ENCODE results near the gene AZIN2. TPM values are rescaled to one million over a fixed set of nuclear protein-coding genes. Genes with fewer than 3 reads are reported as not detected.
"Not testable (repeated sequence)": the region's sequence is repeated elsewhere in the genome, so short reads cannot be mapped to it uniquely, and the experiment has no call there.

AZIN2 gene
- total and polyA plus RNA-seq, 3 donors from 2014 or later, result 38.2 to 68.7 (median 56.9) TPM

DNA sequence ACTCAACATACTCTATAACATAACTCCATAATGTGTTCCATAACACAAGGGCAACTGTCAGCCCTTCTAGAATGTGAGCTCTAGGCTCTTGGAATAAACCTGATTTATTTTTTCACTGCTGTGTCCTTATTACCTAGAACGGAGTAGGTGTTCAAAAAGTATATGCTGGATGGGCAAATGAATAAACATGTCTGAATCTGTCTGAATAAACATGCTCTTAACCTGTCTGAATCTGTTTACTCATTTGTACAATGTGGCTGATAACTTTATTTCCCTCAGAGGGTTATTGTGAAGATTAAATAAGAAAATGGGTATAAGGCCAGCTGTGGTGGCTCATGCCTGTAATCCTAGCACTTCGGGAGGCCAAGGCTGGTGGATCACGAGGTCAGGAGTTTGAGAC lies 42.3 kb downstream of the AZIN2 start:
- intact Hi-C loops (cut with DNase I; ENCODE audit: low total_unique reads), result no loop called here

GRCh38 chr1:33124647-33125046 lies 43.7 kb downstream of the AZIN2 start:
- H3K27ac ChIP-seq; H3K4me1 ChIP-seq; H3K36me3 ChIP-seq (ENCODE audit: low read depth, missing control alignments); H3K9me3 ChIP-seq; H3K27me3 ChIP-seq; intact Hi-C loops (cut with DNase I; ENCODE audit: low total_unique reads); H3K4me3 ChIP-seq; DNase-seq: not testable (repeated sequence)
- WGBS, 2 donors, result 91 to 94% methylated on average over 4 of the region's 4 CpGs

More for the DNA sequence above, 42.3 kb downstream of the AZIN2 start:
- 72 to 83% methylated on average over 3 of the region's 3 CpGs for WGBS, 2 donors
- no peaks in the 10 kb centered on the region for H3K36me3 ChIP-seq (ENCODE audit: low read depth, missing control alignments)
- TF ChIP-seq, protein P1, sequence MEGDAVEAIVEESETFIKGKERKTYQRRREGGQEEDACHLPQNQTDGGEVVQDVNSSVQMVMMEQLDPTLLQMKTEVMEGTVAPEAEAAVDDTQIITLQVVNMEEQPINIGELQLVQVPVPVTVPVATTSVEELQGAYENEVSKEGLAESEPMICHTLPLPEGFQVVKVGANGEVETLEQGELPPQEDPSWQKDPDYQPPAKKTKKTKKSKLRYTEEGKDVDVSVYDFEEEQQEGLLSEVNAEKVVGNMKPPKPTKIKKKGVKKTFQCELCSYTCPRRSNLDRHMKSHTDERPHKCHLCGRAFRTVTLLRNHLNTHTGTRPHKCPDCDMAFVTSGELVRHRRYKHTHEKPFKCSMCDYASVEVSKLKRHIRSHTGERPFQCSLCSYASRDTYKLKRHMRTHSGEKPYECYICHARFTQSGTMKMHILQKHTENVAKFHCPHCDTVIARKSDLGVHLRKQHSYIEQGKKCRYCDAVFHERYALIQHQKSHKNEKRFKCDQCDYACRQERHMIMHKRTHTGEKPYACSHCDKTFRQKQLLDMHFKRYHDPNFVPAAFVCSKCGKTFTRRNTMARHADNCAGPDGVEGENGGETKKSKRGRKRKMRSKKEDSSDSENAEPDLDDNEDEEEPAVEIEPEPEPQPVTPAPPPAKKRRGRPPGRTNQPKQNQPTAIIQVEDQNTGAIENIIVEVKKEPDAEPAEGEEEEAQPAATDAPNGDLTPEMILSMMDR (IDR thresholded peaks at IDR 0.05), result no peak
- no peak for TF ChIP-seq POLR2A (IDR thresholded peaks at IDR 0.05)
- H3K27me3 ChIP-seq, result no peaks in the 10 kb centered on the region
- H3K27ac ChIP-seq, result no peak overlapping the region
- DNase-seq, result peak; percentile 9
- H3K4me1 ChIP-seq, result peaks cover 5% of the 10 kb centered on the region
- H3K9me3 ChIP-seq, result no peaks in the 10 kb centered on the region
- no peak overlapping the region for H3K4me3 ChIP-seq

DNA sequence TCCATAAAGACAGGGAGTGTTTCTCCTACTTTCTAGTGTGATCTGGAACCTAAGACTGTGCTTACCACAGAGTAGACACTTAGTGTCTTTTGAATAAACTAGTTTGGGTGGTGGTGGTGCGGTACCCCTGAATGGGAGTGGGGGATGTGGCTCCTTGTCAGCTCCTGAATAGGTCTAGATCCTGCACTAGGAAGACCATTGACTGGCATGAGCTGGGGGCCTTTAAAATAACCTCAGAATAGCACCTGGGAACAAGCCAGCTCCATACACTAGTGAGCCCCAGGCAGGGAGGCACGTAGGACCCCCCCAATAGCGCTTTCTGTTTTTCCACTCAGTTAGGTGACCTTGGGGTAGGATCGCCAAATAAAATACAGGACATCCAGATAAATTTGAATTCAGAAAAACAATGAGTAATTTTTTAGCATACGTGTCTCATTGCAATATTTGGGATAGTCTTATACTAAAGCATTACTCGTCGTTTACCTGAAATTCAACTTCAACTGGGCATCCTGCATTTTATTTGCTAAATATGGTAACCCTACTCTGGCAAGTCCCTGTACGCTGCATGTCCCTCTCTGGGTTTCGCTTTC lies 45.6 kb downstream of the AZIN2 start:
- Histone ChIP-seq H3K4me1 (peaks cover 9% of the 10 kb centered on the region), H3K9me3 (no peaks in the 10 kb centered on the region), H3K4me3 (peak overlapping the region; percentile 71 to 72), H3K27ac (peak overlapping the region; percentile 82 to 91), H3K36me3 (ENCODE audit: low read depth, missing control alignments) (no peaks in the 10 kb centered on the region), H3K27me3 (no peaks in the 10 kb centered on the region)
- WGBS, 2 donors, result 13 to 16% methylated on average over 9 of the region's 9 CpGs
- peak; percentile 12 for DNase-seq
- TF ChIP-seq, protein P1 (IDR thresholded peaks at IDR 0.05), result no peak
- TF ChIP-seq POLR2A (IDR thresholded peaks at IDR 0.05), result no peak
- intact Hi-C loops (cut with DNase I; ENCODE audit: low total_unique reads), result no loop called here

GRCh38 chr1:33127001-33127823 lies 46.3 kb downstream of the AZIN2 start:
- Histone ChIP-seq H3K27me3 (no peaks in the 10 kb centered on the region), H3K36me3 (ENCODE audit: low read depth, missing control alignments) (no peaks in the 10 kb centered on the region), H3K4me1 (peaks cover 9% of the 10 kb centered on the region), H3K4me3 (peak overlapping the region; percentile 71 to 72), H3K9me3 (no peaks in the 10 kb centered on the region), H3K27ac (peak overlapping the region; percentile 91 to 93)
- DNase-seq, result peak; percentile 99
- intact Hi-C loops (cut with DNase I; ENCODE audit: low total_unique reads), result no loop called here
- TF ChIP-seq, protein P1 (IDR thresholded peaks at IDR 0.05), result peak; percentile 84 to 98 (median 98)
- peak; percentile 40 for TF ChIP-seq POLR2A (IDR thresholded peaks at IDR 0.05)
- WGBS, 2 donors, result 1% methylated on average over 44 of the region's 44 CpGs

DNA sequence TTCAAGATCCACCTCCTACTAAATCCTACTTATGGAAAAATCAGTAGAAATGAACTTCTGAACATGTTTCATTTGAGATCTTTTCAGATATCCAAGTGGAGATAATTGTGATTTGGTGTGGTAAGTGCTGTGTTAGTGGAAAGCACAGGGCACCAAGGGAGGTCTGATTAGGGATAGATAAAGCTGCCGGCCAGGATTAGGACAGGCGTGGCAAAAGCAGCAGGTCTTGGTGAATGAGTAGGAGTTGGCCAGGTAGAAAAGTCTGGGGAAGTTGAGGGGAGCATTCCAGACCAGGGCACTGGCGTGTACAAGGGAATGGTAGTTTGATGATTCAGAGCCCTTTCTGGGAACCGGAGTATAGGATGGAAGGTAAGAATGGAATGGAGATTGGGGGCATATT lies 47.8 kb downstream of the AZIN2 start:
- TF ChIP-seq POLR2A (IDR thresholded peaks at IDR 0.05), result no peak
- TF ChIP-seq, protein P1 (IDR thresholded peaks at IDR 0.05), result no peak
- H3K27me3 ChIP-seq, result no peaks in the 10 kb centered on the region
- intact Hi-C loops (cut with DNase I; ENCODE audit: low total_unique reads), result no loop called here
- peak; percentile 5 for DNase-seq
- H3K4me3 ChIP-seq, result no peak overlapping the region
- peak overlapping the region in 1 of 2 donors; percentile 93 for H3K27ac ChIP-seq
- peaks cover 14% of the 10 kb centered on the region for H3K4me1 ChIP-seq
- no peaks in the 10 kb centered on the region for H3K36me3 ChIP-seq (ENCODE audit: low read depth, missing control alignments)
- no peaks in the 10 kb centered on the region for H3K9me3 ChIP-seq
- 80 to 81% methylated on average over 4 of the region's 4 CpGs for WGBS, 2 donors
